KOPT-K1 (cell line): ENCODE results near the gene ITLN2.
"Not testable (repeated sequence)": the region's sequence is repeated elsewhere in the genome, so short reads cannot be mapped to it uniquely, and the experiment has no call there.

ENCODE experiments used
- H3K27ac ChIP-seq: fragments of 200-600 bp; sonication (generic); 2 replicates; pipeline ENCODE4 v1.5.1; 2016; ENCODE audit warnings: antibody characterized with exemption, mild to moderate bottlenecking, low read depth, low read length; ENCODE audit not compliant: poor library complexity, severe bottlenecking
- H3K36me3 ChIP-seq: fragments of 200-600 bp; sonication (generic); 2 replicates; pipeline ENCODE4 v1.5.1; 2017; ENCODE audit warnings: antibody characterized with exemption, mild to moderate bottlenecking, low read length, moderate library complexity; ENCODE audit not compliant: insufficient read depth
- H3K9me3 ChIP-seq: fragments of 200-600 bp; sonication (generic); 2 replicates; pipeline ENCODE4 v1.5.1; 2017; ENCODE audit warnings: antibody characterized with exemption, low read length, mild to moderate bottlenecking; ENCODE audit not compliant: insufficient read depth, poor library complexity, severe bottlenecking

Gene ITLN2

GRCh38 chr1:160954158-160955104 lies at the start of gene ITLN2:
TSS of gene ITLN2 (minus strand) at chr1:160954809. CDS start at chr1:160954741, 68 bp downstream.
- H3K36me3 ChIP-seq = no peaks in the 10 kb centered on the region
- no peaks in the 10 kb centered on the region for H3K9me3 ChIP-seq
- no peak within 1 kb of the TSS for H3K27ac ChIP-seq

DNA sequence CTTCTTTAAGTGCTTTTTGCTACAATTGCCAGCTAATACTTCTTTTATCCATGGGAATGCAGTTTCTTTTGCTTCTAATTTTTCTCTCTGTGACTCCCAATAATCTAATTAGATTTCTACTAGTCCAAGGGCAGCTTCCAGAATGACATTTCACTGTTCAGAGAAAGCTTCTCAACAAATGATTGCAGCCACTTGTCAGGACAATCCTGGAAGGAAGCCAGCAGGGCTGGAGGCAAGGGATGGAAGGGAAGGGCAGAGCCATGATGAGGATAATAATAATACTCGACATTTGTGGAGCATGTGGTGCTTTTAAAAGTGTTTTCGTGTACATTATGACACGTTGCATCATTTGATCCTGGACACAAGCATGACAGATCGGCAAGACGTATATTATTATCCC lies 46.9 kb upstream of the ITLN2 start:
- Histone ChIP-seq H3K9me3 (no peaks in the 10 kb centered on the region), H3K27ac (no peak overlapping the region), H3K36me3 (no peaks in the 10 kb centered on the region)

GRCh38 chr1:161000736-161001480 lies 46.3 kb upstream of the ITLN2 start:
- no peaks in the 10 kb centered on the region for H3K9me3 ChIP-seq
- H3K27ac ChIP-seq = no peak overlapping the region
- no peaks in the 10 kb centered on the region for H3K36me3 ChIP-seq

DNA sequence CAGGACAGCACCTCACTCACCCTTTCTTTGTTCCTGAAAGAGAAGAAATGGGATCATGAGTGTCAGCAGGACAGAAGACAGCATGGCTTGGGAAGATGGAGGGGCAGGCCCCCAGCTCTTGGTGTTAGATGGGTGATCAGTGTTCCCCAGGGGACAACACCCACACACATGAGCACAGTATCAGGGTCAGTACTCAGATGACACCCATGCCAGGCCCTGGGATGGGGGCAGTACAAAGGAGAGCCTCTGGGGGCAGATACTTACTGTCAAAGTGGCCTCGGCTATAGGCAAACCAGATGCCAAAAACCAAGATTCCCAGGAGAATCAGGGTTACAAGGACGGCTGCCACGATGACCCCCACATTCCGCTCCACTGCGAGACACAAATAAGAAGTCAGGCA lies 44.8 kb upstream of the ITLN2 start:
- H3K36me3 ChIP-seq = no peaks in the 10 kb centered on the region
- no peak overlapping the region for H3K27ac ChIP-seq
- no peaks in the 10 kb centered on the region for H3K9me3 ChIP-seq

GRCh38 chr1:160997323-160998038 lies 42.9 kb upstream of the ITLN2 start:
- no peaks in the 10 kb centered on the region for H3K9me3 ChIP-seq
- no peak overlapping the region for H3K27ac ChIP-seq
- no peaks in the 10 kb centered on the region for H3K36me3 ChIP-seq

GRCh38 chr1:160996178-160996577 lies 41.6 kb upstream of the ITLN2 start:
- Histone ChIP-seq H3K27ac (no peak overlapping the region), H3K36me3 (no peaks in the 10 kb centered on the region), H3K9me3 (no peaks in the 10 kb centered on the region)

DNA sequence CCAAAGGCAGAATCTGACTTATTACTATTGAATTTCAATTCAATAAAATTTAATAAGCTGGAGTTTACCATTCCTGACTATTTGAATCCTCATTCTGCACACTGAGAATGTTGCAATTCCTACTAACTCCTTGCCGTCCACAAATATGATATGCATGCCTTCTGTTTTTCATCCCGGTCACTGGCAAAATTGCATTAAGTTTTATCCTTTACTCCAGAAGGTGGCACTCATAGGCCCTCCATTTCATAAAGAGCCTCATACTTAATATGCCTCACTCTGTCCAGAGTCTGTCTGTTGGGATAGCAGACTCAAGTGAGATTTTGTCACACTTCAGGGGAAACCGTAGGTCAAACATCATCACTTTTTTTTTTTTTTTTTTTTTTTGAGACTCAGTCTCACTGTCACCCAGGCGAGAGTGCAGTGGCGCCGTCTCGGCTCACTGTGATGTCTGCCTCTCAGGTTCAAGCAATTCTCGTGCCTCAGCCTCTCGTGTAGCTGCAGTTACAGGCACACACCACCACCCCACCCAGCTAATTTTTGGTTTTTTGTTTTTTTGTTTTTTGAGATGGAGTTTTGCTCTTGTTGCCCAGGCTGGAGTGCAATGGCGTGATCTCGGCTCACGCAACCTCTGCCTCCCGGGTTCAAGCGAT lies 39.1 kb upstream of the ITLN2 start:
- no peaks in the 10 kb centered on the region for H3K9me3 ChIP-seq
- H3K36me3 ChIP-seq = no peaks in the 10 kb centered on the region
- H3K27ac ChIP-seq = no peak overlapping the region

DNA sequence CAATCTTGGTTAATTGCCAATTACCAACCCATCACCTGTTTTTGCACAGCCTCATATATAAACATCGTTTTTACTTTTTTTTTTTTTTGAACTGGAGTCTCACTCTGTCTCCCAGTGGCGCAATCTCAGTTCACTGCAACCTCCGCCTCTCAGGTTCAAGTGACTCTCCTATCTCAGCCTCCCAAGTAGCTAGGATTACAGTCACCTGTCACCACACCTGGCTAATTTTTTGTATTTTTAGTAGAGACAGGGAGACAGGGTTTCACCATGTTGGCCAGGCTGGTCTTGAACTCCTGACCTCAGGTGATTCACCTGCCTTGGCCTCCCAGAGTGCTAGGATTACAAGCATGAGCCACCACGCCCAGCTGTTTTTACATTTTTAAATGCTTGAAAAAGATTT lies 37.4 kb upstream of the ITLN2 start:
- H3K36me3 ChIP-seq, H3K9me3 ChIP-seq: not testable (repeated sequence)

DNA sequence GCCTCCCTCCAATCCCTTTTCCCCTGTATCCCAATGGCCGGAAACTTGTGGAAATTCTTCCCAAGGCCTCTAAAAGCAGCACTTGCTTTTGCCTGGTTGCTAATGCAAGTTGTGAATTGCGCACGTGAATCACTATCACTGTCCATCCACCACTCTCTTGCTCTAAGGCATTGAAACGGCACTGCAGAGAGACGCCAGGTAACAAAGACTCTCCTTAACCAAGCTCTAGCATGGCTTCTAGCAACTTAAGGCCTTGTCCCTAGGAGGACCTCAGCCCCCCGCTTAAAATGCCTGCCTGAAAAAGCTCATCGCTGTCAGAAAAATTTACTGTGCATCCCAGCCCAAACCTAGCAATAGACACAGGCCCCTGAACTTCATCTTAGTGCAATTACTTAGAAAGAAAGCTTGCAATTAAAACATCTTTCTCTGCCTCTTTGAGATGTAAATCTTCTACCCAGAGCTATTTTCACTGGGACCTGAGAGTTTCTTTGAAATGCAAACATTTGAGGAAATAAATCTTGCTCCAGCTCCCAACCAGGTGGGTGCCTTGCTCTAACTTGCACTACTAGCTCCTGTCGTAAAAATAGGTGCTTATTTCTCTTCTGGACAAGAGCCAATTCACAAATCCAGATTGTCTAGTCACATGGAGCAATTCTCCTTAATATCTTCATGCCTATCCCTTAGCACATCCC lies 32.9 kb upstream of the ITLN2 start:
- Histone ChIP-seq H3K27ac (no peak overlapping the region), H3K9me3 (no peaks in the 10 kb centered on the region), H3K36me3 (no peaks in the 10 kb centered on the region)

More for the DNA sequence above, 37.4 kb upstream of the ITLN2 start:
- not testable (repeated sequence) for H3K27ac ChIP-seq

GRCh38 chr1:160985723-160986122 lies 31.1 kb upstream of the ITLN2 start:
- Histone ChIP-seq H3K27ac (no peak overlapping the region), H3K36me3 (no peaks in the 10 kb centered on the region), H3K9me3 (no peaks in the 10 kb centered on the region)

GRCh38 chr1:160981584-160982411 lies 27.2 kb upstream of the ITLN2 start:
- H3K27ac ChIP-seq = no peak overlapping the region
- no peaks in the 10 kb centered on the region for H3K9me3 ChIP-seq
- H3K36me3 ChIP-seq = no peaks in the 10 kb centered on the region

DNA sequence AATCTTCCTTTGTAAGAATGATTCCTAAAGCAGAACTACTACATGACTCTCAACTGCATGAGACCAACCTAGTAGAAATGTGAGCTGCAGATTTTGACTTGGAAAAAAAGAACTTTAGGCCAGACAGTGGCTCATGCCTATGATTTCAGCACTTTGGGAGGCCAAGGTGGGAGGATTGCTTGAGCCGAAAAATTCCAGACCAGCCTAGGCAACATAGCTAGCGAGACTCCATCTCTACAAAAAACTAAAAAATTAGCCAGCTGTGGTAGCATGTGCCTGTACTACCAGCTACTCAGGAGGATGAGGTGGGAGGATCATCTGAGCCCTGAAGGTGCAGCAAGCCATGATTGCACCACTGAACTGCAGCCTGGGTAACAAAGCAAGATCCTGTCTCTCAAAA lies 24.7 kb upstream of the ITLN2 start:
- Histone ChIP-seq H3K9me3 (no peaks in the 10 kb centered on the region), H3K36me3 (no peaks in the 10 kb centered on the region), H3K27ac (no peak overlapping the region)

DNA sequence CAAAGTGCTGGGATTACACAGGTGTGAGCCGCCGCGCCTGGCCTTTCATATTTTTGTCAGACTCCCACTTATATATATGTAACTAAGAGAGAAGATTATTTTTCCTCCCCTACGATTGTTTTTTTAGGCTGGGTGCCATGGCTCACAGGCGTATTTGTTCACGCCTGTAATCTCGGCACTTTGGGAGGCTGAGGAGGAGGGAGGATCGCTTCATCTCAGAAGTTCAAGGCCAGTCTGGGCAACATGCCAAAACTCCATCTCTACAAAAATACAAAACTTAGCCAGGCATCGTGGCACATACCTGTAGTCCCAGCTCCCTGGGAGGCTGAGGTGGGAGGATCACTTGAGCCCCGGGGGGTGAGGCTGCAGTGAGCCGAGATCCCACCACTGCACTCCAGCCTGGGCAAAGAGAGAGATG lies 23.9 kb upstream of the ITLN2 start:
- Histone ChIP-seq H3K27ac (no peak overlapping the region), H3K9me3 (no peaks in the 10 kb centered on the region), H3K36me3 (no peaks in the 10 kb centered on the region)
